MCF 10A (cell line): ENCODE data around the gene NUP85. TPM values are rescaled to one million over a fixed set of nuclear protein-coding genes. Genes with fewer than 3 reads are reported as not detected.
"Not testable (repeated sequence)": the region's sequence is repeated elsewhere in the genome, so short reads cannot be mapped to it uniquely, and the experiment has no call there.

ENCODE experiments used
- BruUV-seq: library from RNA; stranded (reverse); fragments of 400-500 nt; replicated peaks from 2 replicates; lab custom pipeline; 2021; lab: Mats Ljungman, UMichigan
- CTCF ChIA-PET: fragments of 300-600 bp; sonication (Branson Sonifier 250); formaldehyde crosslinking; extraction: SDS; loops from one replicate; lab custom pipeline; 2021; ENCODE audit warnings: antibody characterized with exemption, inconsistent platforms; lab: Yijun Ruan, JAX
- POLR2A ChIA-PET: fragments of 300-600, 350-650 bp; sonication (Branson Sonifier 250); formaldehyde crosslinking; extraction: SDS; loops from one replicate; lab custom pipeline; 2020; ENCODE audit warnings: antibody characterized with exemption, inconsistent platforms; lab: Yijun Ruan, JAX
- DNase-seq: peaks from one replicate; pipeline ENCODE4 v3.0.0-alpha.2; 2018; ENCODE audit not compliant: unreplicated experiment
- H3K27ac Mint-ChIP-seq: one replicate; pipeline ENCODE4 v1.8.0; 2022; ENCODE audit warnings: mild to moderate bottlenecking, low read depth, mixed read lengths; ENCODE audit not compliant: unreplicated experiment
- H3K27me3 Mint-ChIP-seq: one replicate; pipeline ENCODE4 v1.8.0; 2022; ENCODE audit warnings: mixed read lengths; ENCODE audit not compliant: insufficient read depth, unreplicated experiment
- H3K36me3 Mint-ChIP-seq: one replicate; pipeline ENCODE4 v1.8.0; 2022; ENCODE audit warnings: mild to moderate bottlenecking, moderate library complexity, mixed read lengths; ENCODE audit not compliant: insufficient read depth, unreplicated experiment
- H3K4me1 Mint-ChIP-seq: one replicate; pipeline ENCODE4 v1.8.0; 2022; ENCODE audit warnings: mixed read lengths; ENCODE audit not compliant: insufficient read depth, unreplicated experiment
- H3K4me3 Mint-ChIP-seq: one replicate; pipeline ENCODE4 v1.8.0; 2022; ENCODE audit warnings: mild to moderate bottlenecking, moderate library complexity, mixed read lengths; ENCODE audit not compliant: unreplicated experiment
- H3K9me3 Mint-ChIP-seq: one replicate; pipeline ENCODE4 v1.8.0; 2022; ENCODE audit warnings: mixed read lengths; ENCODE audit not compliant: unreplicated experiment
- CTCF ChIP-seq: fragments of 200-600 bp; IDR thresholded peaks from one replicate; pipeline ENCODE4 v1.8.0; 2022; ENCODE audit warnings: antibody characterized with exemption, mild to moderate bottlenecking; ENCODE audit not compliant: unreplicated experiment
- intact Hi-C: fragments of 100-400 bp; cut with micrococcal nuclease; formaldehyde crosslinking; loops from 2 replicates; pipeline ENCODE4 v1.14.1; 2022
- total RNA-seq: library from RNA; stranded (reverse); gene quantifications from 2 replicates; pipeline ENCODE4 v1.2.3, GENCODE V29; 2022

The NUP85 gene
- total RNA-seq, 1 experiment from 2014 or later = 42.3 TPM

- CTCF ChIA-PET = interaction anchor here (1.2 to 1.6 kb wide), 2 partner anchors 10 to 11 kb away, joined by 3 to 9 read pairs; no protein-coding TSS in a partner anchor
- Mint-ChIP-seq H3K27ac (peak overlapping the region; percentile 93), H3K4me1 (peaks cover 22% of the 10 kb centered on the region), H3K27me3 (no peaks in the 10 kb centered on the region), H3K4me3 (no peak overlapping the region), H3K9me3 (no peaks in the 10 kb centered on the region), H3K36me3 (peaks cover 51% of the 10 kb centered on the region)
- TF ChIP-seq CTCF = no peak
- DNase-seq = no peak
- no TSS peak for BruUV-seq
- intact Hi-C loops = no loop called here
- POLR2A ChIA-PET = interaction anchor here (0.6 to 2.9 kb wide), 10 partner anchors 9 to 1941 kb away, joined by 3 to 24 read pairs (median 3); partner anchors contain the start of genes GGA3, MIF4GD and MRPS7
These were observed 44.1 kb downstream of the NUP85 start for GRCh38 chr17:75249564-75249963.

GRCh38 chr17:75250009-75250471 lies 44.6 kb downstream of the NUP85 start:
- DNase-seq = peak; percentile 81
- no peaks in the 10 kb centered on the region for H3K27me3 Mint-ChIP-seq
- peaks cover 22% of the 10 kb centered on the region for H3K4me1 Mint-ChIP-seq
- peaks cover 47% of the 10 kb centered on the region for H3K36me3 Mint-ChIP-seq
- no peaks in the 10 kb centered on the region for H3K9me3 Mint-ChIP-seq
- BruUV-seq = no TSS peak
- intact Hi-C loops = no loop called here
- no peak for TF ChIP-seq CTCF
- no peak overlapping the region for H3K4me3 Mint-ChIP-seq
- ChIA-PET POLR2A (interaction anchor here (0.6 to 2.9 kb wide), 9 partner anchors 9 to 350 kb away, joined by 3 to 24 read pairs (median 3); partner anchors contain the start of genes GGA3, MIF4GD and MRPS7), CTCF (interaction anchor here (0.7 to 1.9 kb wide), 4 partner anchors 10 to 22 kb away, joined by 3 to 11 read pairs (median 6); no protein-coding TSS in a partner anchor)
- peak overlapping the region; percentile 93 for H3K27ac Mint-ChIP-seq

GRCh38 chr17:75252039-75252816 lies 46.7 kb downstream of the NUP85 start:
- no TSS peak for BruUV-seq
- no peak overlapping the region for H3K4me3 Mint-ChIP-seq
- POLR2A ChIA-PET = interaction anchor here (0.6 to 0.9 kb wide), 4 partner anchors 9 to 87 kb away, joined by 3 to 6 read pairs (median 4); partner anchors contain the start of genes GGA3, MIF4GD and MRPS7
- no peak for DNase-seq
- CTCF ChIA-PET = interaction anchor here (0.6 to 1.9 kb wide), 3 partner anchors 13 to 51 kb away, joined by 3 to 11 read pairs (median 4); no protein-coding TSS in a partner anchor
- H3K27me3 Mint-ChIP-seq = no peaks in the 10 kb centered on the region
- TF ChIP-seq CTCF = no peak
- peaks cover 44% of the 10 kb centered on the region for H3K4me1 Mint-ChIP-seq
- intact Hi-C loops = no loop called here
- no peak overlapping the region for H3K27ac Mint-ChIP-seq
- H3K36me3 Mint-ChIP-seq = peaks cover 33% of the 10 kb centered on the region
- no peaks in the 10 kb centered on the region for H3K9me3 Mint-ChIP-seq

DNA sequence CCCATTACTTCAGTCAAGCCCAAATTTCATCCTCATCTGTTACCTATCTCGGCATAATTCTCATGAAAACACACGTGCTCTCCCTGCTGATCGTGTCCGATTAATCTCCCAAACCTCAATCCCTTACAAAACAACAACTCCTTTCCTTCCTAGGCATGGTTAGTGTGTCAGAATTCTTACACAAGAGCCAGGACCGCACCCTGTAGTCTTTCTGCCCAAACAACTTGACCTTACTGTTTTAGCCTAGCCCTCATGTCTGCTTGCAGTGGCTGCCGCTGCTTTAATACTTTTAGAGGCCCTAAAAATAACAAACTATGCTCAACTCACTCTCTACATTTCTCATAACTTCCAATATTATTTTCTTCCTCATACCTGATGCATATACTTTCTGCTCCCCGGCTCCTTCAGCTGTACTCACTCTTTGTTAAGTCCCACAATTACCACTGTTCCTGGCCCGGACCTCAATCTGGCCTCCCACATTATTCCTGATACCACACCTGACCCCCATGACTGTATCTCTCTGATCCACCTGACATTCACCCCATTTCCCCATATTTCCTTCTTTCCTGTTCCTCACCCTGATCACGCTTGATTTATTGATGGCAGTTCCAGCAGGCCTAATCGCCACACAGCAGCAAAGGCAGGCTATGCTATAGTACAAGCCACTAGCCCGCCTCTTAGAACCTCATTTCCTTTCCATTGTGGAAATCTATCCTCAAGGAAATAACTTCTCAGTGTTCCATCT lies 50.6 kb downstream of the NUP85 start:
- POLR2A ChIA-PET = interaction anchor here (0.8 kb wide), 1 partner anchor 11 kb away, joined by 4 read pairs; no protein-coding TSS in a partner anchor
- H3K9me3 Mint-ChIP-seq, BruUV-seq, CTCF ChIA-PET, intact Hi-C loops, H3K27me3 Mint-ChIP-seq: not testable (repeated sequence)
- Mint-ChIP-seq H3K27ac (peak overlapping the region; percentile 98), H3K4me1 (peaks cover 64% of the 10 kb centered on the region), H3K36me3 (peaks cover 19% of the 10 kb centered on the region), H3K4me3 (peak overlapping the region; percentile 71)
- peak; percentile 60 for DNase-seq

DNA sequence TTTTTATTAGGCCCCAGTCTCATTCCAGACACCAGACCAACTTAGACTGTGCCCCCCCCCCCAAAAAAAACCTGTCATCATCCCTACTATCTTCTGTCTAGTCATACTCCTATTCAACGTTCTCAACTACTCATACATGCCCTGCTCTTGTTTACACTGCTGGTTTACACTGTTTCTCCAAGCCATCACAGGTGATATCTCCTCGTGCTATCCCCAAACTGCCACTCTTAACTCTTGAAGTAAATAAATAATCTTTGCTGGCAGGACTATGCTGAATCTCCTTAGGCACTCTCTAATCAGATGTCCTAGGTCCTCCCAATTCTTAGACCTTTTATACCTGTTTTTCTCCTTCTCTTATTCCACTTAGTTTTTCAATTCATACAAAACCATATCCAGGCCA lies 51.7 kb downstream of the NUP85 start:
- H3K9me3 Mint-ChIP-seq, H3K4me3 Mint-ChIP-seq, BruUV-seq, DNase-seq, H3K27me3 Mint-ChIP-seq, CTCF ChIA-PET, intact Hi-C loops, POLR2A ChIA-PET: not testable (repeated sequence)
- Mint-ChIP-seq H3K27ac (peak overlapping the region; percentile 98), H3K36me3 (peaks cover 19% of the 10 kb centered on the region), H3K4me1 (peaks cover 65% of the 10 kb centered on the region)
